Epithelial cell of esophagus (primary cell): ENCODE measurements around the gene UQCR10.

Experiments used
- DNase-seq: peaks from one replicate; pipeline ENCODE4 v3.0.0; 2010; ENCODE audit warnings: low read depth
- H3K4me3 ChIP-seq: 2 replicates; pipeline ENCODE4 v1.5.1; 2011; ENCODE audit warnings: mild to moderate bottlenecking, low read length, control low read depth
- TF ChIP-seq, protein P1 (sequence below): IDR thresholded peaks from 2 replicates; pipeline ENCODE4 v1.5.1; 2011; ENCODE audit warnings: low read depth, mild to moderate bottlenecking, low read length, control low read depth, inconsistent platforms; ENCODE audit not compliant: insufficient read depth; ENCODE audit errors: missing control alignments

The UQCR10 gene

DNA sequence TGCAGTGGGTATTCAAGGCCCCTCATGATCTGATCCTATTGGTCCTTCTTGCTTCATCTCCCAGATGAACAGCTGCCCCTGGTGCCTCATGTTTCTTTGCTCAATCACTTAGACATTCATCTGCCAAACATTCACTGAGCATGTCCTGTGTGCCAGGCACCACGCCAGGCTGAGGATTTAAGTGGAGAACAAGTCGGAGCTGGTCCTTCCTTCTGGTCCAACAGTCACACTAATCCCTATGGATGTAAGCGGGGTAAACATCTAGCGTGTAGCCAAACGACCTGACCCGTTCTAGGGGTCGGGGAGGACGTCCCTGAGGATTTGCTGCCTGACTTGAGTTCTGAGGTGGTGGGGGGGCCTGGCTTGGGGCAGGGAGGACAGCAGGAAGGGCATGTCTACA lies 22.3 kb upstream of the UQCR10 start:
- DNase-seq, result peak; percentile 99
- TF ChIP-seq, protein P1, sequence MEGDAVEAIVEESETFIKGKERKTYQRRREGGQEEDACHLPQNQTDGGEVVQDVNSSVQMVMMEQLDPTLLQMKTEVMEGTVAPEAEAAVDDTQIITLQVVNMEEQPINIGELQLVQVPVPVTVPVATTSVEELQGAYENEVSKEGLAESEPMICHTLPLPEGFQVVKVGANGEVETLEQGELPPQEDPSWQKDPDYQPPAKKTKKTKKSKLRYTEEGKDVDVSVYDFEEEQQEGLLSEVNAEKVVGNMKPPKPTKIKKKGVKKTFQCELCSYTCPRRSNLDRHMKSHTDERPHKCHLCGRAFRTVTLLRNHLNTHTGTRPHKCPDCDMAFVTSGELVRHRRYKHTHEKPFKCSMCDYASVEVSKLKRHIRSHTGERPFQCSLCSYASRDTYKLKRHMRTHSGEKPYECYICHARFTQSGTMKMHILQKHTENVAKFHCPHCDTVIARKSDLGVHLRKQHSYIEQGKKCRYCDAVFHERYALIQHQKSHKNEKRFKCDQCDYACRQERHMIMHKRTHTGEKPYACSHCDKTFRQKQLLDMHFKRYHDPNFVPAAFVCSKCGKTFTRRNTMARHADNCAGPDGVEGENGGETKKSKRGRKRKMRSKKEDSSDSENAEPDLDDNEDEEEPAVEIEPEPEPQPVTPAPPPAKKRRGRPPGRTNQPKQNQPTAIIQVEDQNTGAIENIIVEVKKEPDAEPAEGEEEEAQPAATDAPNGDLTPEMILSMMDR, result no peak

DNA sequence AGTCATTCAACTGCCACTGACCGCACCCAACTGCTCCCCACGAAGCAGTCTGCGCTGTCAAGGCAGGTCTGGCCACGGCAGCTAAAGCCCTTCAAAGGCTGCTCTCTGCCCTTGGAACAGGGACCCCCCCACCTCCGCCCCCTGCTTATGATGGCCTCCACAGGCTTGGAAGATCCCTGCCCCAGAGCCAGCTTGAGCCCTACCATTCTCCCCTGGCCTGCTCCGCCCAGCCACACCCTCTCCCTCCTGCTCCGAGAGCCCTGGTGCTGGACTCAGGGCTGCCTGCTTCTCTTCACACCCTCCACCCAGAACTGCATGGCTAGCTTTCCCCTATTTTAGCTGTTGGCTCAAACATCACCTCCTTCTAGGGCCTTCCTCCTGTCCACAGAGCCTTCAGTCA lies 19.3 kb upstream of the UQCR10 start:
- no peak overlapping the region for H3K4me3 ChIP-seq
- DNase-seq, result no peak
- TF ChIP-seq, protein P1, result no peak

More for the DNA sequence above, 22.3 kb upstream of the UQCR10 start:
- no peak overlapping the region for H3K4me3 ChIP-seq

DNA sequence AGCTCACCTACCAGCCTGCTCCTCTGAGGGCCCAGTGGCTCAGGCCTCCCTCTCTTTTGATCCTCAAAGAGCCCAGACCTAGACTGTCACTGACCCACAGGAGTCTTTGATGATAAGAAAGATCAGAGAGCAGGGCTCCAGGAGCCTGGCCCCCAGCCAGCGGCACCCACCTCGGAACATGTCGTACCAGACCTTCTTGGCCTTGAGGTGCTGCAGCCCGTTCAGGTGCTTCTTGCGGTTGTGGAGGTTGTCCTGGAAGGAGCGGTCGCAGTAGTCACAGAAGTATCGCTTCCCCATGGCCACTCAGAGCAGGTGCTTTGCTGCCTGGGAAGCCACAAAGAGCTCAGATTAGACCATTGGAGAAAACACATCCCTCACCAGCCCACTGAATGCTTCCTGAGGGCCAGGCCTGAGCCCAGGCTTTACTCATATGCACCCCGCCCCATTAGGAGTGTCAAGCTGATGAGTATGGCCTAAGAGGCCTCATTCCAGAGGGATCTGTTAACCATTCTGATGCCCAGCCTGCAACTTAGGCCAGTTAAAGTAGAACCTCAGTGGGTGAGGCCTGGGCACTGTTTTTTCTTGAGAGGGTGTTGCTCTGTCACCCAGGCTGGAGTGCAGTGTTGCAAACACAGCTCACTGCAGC lies 18.8 kb upstream of the UQCR10 start:
- no peak overlapping the region for H3K4me3 ChIP-seq
- peak; percentile 61 for DNase-seq
- TF ChIP-seq, protein P1, result no peak

DNA sequence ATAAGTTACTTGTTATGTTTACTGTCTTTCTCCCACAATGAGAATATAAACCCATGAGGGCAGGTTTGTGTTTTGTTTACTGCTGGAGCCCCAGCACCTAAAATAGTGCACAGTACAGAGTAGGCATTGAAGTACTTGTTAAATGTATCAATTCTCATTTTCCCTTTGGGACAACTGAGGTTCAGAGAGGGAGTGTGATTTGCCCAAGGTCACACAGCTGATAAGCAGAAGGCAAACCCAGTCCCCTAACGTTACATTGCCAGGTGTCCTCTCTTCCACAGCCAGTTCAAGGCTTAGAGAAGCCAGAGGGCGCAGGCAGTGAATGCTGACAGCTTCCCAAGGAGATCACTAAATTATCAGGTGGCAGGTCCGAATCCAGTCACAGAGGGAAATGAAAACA lies 17.1 kb upstream of the UQCR10 start:
- DNase-seq, result no peak
- H3K4me3 ChIP-seq, result no peak overlapping the region
- TF ChIP-seq, protein P1, result no peak

DNA sequence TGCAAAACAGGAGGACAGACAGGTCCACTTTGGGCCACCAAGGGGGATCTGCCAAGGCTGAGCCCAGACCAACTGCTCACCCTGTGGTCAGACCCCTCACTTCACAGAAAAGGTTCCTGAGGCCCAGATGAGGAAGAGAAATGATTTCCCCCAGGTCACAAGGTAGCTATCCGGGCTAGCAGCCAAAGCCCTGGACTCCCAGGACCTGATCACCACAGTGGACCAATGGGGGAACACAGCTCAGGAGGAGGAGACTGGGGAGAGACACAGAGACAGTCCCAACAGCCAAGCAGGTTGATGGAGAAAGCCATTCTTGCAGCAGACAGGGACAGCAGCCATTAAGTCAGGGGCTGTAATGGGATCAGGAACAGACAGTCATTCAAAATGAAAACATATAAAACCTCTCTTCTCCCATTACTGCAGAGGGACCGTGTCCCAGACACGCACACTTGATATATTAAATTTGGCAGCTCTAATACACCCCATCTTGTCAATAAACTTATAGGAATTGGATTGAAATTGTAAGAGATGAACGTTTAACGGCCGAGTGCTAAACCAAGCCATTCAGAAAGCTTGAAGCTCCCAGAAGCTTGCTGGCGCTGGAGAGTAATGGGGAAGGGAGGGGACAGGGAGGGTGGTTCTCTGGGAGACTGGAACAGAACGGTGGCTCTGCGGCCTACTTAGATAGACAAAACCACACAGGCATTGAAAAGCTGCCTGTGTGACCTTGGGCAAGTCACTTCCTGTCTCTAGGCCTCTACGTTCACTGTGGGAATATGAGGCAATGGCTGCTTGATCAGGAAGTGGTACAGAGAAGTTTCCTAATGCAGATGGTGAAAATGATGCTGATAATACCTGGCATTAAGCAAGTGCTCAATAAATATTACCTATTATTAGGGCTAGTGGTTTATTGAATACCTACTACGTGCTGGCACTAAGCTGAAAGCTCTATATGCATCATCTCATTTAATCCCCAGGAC lies 16.3 kb upstream of the UQCR10 start:
- DNase-seq, result peak; percentile 63
- H3K4me3 ChIP-seq, result no peak overlapping the region
- TF ChIP-seq, protein P1, result no peak

DNA sequence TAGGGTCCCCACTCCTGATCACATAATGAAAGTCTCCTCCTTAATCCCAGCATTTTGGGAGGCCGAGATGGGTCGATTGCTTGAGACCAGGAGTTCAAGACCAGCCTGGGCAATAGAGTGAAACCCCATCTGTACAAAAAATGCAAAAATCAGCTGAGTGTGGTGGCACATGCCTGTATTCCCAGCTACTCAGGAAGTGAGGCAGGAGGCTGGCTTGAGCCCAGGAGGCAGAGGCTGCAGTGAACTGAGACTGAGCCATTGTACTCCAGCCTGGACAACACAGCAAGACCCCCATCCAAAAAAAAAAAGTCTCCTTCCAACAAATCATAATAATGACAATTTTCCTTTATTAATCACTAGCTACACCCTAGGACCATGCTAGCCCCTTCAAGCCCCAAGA lies 15.5 kb upstream of the UQCR10 start:
- no peak overlapping the region for H3K4me3 ChIP-seq
- no peak for DNase-seq
- TF ChIP-seq, protein P1, result no peak
